ENCODE measurements around the gene LHX4. TPM values are rescaled to one million over a fixed set of nuclear protein-coding genes. Genes with fewer than 3 reads are reported as not detected.

Gene LHX4
- total and polyA plus RNA-seq, 2 of the 8 experiments (the other 6 are each of a cell fraction or from before 2014, with no cell fraction given): 0.85 to 4.9 TPM

- no peak overlapping the region for H4K91ac ChIP-seq (replicated peaks; ENCODE audit: insufficient read length, low read length)
- H2BK15ac ChIP-seq (ENCODE audit: low read length): no peak overlapping the region
- TF ChIP-seq CHD2 (IDR thresholded peaks at IDR 0.05; ENCODE audit: low read length): no peak
- no peak for TF ChIP-seq CEBPB (IDR thresholded peaks at IDR 0.05; ENCODE audit: low read depth, low read length)
- TF ChIP-seq BRCA1 (IDR thresholded peaks at IDR 0.05; ENCODE audit: low read depth, low read length): no peak
- TF ChIP-seq TAF7 (optimal IDR thresholded peaks at IDR 0.05; ENCODE audit: borderline replicate concordance, low read depth, low read length): no peak
- no peak for TF ChIP-seq TBP (IDR thresholded peaks at IDR 0.05; ENCODE audit: low read depth, low read length)
- no peak for TF ChIP-seq ZNF274 (IDR thresholded peaks at IDR 0.05; ENCODE audit: borderline replicate concordance, extremely low read depth, low read length)
- H2BK120ac ChIP-seq (replicated peaks; ENCODE audit: low read depth, low read length): no peak overlapping the region
- H4K5ac ChIP-seq (ENCODE audit: insufficient read length, low read depth, low read length): no peak overlapping the region
- H3K23me2 ChIP-seq (ENCODE audit: low read depth, low read length): no peaks in the 10 kb centered on the region
- H3K9ac ChIP-seq (replicated peaks in 1 of 4; ENCODE audit: extremely low read depth in 1 of 4, low read depth in 3 of 4, low read length in 3 of 4): no peak overlapping the region
- no peak overlapping the region for H3K23ac ChIP-seq (ENCODE audit: insufficient read length)
- FAIRE-seq (no peak), DNase-seq (ENCODE audit: low read depth in 1 of 2, low spot score in 2 of 2) (no peak)
- no peak overlapping the region for H2BK5ac ChIP-seq (ENCODE audit: low read depth, low read length)
- H2AFZ ChIP-seq (ENCODE audit: low read length): no peak overlapping the region
- H3K18ac ChIP-seq (ENCODE audit: extremely low read depth, low read length): no peak overlapping the region
- H3K4me3 ChIP-seq (ENCODE audit: extremely low read depth in 1 of 4, insufficient read depth in 2 of 4, low read depth in 3 of 4, low read length in 4 of 4): no peak overlapping the region
- WGBS, 2 experiments (ENCODE audit: extremely low coverage in 1 of 2, insufficient coverage in 1 of 2, insufficient read length in 1 of 2, insufficient replicate concordance in 2 of 2, low coverage in 1 of 2, low lambda C conversion rate in 2 of 2, missing lambda C conversion rate in 1 of 2): 93% methylated on average over 12 of the region's 12 CpGs; no CpG with 5 or more reads in 1 of the 2 experiments
- no peak overlapping the region for H3K4ac ChIP-seq (replicated peaks; ENCODE audit: insufficient read length, low read depth, low read length)
- H4K20me1 ChIP-seq (replicated peaks in 1 of 2; ENCODE audit: control insufficient read depth in 1 of 2, insufficient read depth in 2 of 2, low read length in 2 of 2): peaks cover 4 to 8% of the 10 kb centered on the region in 2 experiments
- H3K4me1 ChIP-seq (replicated peaks in 1 of 4; ENCODE audit: control insufficient read depth in 3 of 4, insufficient read depth in 4 of 4, low read length in 3 of 4): peaks cover 0 to 1% (median 0%) of the 10 kb centered on the region in 4 experiments; a peak in 1 of 7 replicates
- peaks cover 2 to 9% (median 6%) of the 10 kb centered on the region in 4 experiments; a peak in 4 of 8 replicates for H3K36me3 ChIP-seq (ENCODE audit: control insufficient read depth in 2 of 4, insufficient read depth in 4 of 4, low read length in 3 of 4)
- no peak overlapping the region for H2BK20ac ChIP-seq (ENCODE audit: low read length)
- no peak overlapping the region for H2BK12ac ChIP-seq (ENCODE audit: low read depth, low read length)
- ChIA-PET POLR2A (ENCODE audit: partially characterized antibody) (interaction anchor here (2.1 kb wide), 1 partner anchor 14 kb away, joined by 4 read pairs; no protein-coding TSS in a partner anchor), CTCF (ENCODE audit: partially characterized antibody) (interaction anchor here (0.8 to 14.4 kb wide), 9 partner anchors 11 to 284 kb away, joined by 3 to 160 read pairs (median 6); no protein-coding TSS in a partner anchor)
- no peaks in the 10 kb centered on the region for H3K9me3 ChIP-seq (ENCODE audit: insufficient read depth in 2 of 2, low read depth in 1 of 2, low read length in 1 of 2)
- H3K79me2 ChIP-seq (ENCODE audit: control insufficient read depth in 1 of 2, insufficient read depth in 2 of 2, low read length in 2 of 2): no peaks in the 10 kb centered on the region
- H3K79me1 ChIP-seq (ENCODE audit: low read depth, low read length): no peaks in the 10 kb centered on the region
- no peak overlapping the region for H3K14ac ChIP-seq (ENCODE audit: insufficient read length)
- H3K27ac ChIP-seq (ENCODE audit: low read depth, low read length): no peak overlapping the region
- no peak overlapping the region for H3K56ac ChIP-seq (replicated peaks; ENCODE audit: insufficient read length, low read depth, low read length)
- no peak overlapping the region for H2AK5ac ChIP-seq (ENCODE audit: low read depth, low read length)
- H3K27me3 ChIP-seq (replicated peaks in 1 of 4; ENCODE audit: control insufficient read depth in 3 of 4, extremely low read depth in 1 of 4, insufficient read depth in 3 of 4, low read length in 3 of 4): no peaks in the 10 kb centered on the region
- no peak overlapping the region; the same call in 1 of the 2 replicates for H4K8ac ChIP-seq (ENCODE audit: extremely low read depth, insufficient read depth, low read length)
- H3K4me2 ChIP-seq (ENCODE audit: insufficient read depth in 1 of 2, low read depth in 2 of 2, low read length in 2 of 2): no peak overlapping the region
These were observed 31.0 kb upstream of the LHX4 start for GRCh38 chr1:180199018-180199417.

Data from H1 (cell line).